Hepatic stellate cell (primary cell): ENCODE data around the gene PCK1.

Experiments
- DNase-seq: peaks from one replicate; pipeline ENCODE4 v3.0.0; 2011; ENCODE audit warnings: low spot score

The PCK1 gene

DNA sequence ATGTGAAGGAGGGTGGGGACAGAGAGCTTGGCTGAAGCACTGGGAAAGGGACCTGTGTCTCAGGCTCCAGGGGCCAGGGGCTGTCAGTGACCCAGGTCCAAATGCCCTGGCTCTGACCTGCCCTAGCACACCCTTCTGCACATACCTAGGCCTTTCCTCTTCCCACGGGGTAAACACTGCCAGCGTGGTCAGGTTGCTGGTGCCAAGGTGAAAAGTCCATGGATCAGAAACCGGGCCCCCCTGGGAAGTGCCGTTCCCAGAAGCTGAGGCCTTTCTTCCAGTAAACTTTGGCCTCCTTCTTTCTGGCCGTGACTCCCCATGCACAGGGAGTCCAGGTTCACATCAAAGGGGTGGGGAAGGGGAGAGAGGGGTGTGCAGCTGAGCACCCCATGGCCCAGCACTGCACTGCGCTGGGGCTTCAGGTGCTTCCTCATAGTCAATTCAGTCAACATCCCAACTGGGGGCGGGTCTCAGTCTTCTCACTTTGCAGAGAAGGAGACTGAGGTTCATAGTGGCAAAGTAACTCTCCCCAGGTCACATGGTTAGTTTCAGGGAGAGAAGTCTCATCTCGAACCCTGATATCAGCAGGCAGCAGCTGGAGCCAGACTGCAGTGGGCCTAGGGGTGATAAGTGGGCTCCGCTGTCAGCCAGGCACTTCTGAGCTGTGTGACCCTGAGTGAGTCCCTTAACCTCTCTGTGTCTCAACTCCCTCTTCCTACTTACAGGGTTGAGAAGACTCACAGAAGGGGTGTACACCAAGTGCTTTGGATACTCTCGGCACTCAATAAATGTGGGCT, 17.0 kb downstream of the PCK1 start:
- no peak for DNase-seq

GRCh38 chr20:57578476-57579165, 17.7 kb downstream of the PCK1 start:
- no peak for DNase-seq

- DNase-seq = no peak
These were observed 18.5 kb downstream of the PCK1 start for GRCh38 chr20:57579331-57579897.

GRCh38 chr20:57579898-57580447, 19.1 kb downstream of the PCK1 start:
- no peak for DNase-seq

DNA sequence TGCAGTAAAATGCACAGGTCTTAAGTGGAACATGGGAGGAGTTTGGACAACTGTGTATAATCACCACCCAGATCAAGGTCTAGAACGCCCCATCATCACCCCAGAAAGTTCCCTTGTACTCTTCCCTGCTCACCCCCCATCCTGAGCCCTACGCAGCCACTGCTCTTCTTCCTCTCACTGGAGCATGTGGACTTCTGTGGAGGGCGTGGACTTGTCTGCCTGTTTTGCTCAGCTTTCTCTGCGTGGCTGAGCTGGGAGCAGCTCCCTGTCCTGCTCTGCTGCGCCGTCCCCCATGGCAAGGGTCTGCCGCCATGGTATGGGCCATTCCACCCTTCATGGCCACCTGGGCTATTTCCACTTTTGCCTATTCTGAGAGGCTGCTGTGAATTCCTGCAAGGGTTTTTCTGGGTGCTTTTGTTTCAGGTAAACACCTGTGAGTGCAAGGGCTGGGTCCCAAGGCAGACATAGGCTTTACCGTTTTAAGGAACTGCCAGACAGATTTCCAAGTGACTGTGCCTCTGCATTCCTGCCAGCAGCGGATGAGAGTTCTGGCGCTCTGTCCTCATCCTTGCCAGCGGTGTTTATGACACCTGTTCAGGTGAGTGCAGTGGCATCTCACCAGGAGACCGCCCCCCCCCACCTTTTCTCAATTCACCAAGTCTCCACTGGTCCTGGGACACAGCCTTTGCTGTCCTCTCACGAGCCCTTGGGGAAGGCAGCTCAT, 19.7 kb downstream of the PCK1 start:
- no peak for DNase-seq

- no peak for DNase-seq
These were observed 20.5 kb downstream of the PCK1 start for GRCh38 chr20:57581202-57582028.

GRCh38 chr20:57582029-57582378, 21.1 kb downstream of the PCK1 start:
- no peak for DNase-seq

GRCh38 chr20:57582432-57583288, 21.8 kb downstream of the PCK1 start:
- no peak for DNase-seq

GRCh38 chr20:57583289-57584257, 22.7 kb downstream of the PCK1 start:
- DNase-seq = no peak

DNA sequence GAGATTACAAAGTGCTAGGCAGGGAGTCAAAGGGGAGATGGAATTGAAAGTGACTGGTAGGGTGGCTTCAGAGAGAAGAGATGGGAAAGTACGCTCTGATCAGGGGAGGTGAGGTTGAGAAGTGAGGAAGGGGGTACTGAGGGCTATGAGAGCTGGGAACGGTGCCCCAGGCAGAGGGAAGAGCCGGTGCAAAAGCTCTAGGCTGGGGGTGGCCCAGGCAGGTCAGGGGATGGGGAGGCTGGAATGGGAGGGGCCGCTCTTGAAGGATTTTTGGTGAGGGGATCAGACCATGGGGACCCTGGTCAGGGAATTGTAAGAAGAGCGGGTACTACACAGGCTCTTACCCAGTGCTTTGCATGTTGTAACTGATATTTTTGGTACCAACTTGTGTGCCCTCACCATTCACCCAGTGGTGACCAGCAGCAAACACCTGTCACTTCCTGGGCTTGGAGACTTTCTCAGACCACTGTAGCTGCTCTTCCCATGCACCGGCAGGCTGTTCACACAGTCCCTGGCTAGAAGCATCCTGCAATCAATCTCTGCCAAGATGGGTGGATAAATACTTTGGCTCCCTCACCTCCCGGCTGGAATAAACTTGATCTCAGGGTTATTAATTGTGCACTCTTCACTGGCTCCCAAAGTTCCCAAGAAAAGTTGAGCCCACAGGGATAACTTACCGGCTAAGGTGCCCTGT, 24.0 kb downstream of the PCK1 start:
- DNase-seq = no peak

DNA sequence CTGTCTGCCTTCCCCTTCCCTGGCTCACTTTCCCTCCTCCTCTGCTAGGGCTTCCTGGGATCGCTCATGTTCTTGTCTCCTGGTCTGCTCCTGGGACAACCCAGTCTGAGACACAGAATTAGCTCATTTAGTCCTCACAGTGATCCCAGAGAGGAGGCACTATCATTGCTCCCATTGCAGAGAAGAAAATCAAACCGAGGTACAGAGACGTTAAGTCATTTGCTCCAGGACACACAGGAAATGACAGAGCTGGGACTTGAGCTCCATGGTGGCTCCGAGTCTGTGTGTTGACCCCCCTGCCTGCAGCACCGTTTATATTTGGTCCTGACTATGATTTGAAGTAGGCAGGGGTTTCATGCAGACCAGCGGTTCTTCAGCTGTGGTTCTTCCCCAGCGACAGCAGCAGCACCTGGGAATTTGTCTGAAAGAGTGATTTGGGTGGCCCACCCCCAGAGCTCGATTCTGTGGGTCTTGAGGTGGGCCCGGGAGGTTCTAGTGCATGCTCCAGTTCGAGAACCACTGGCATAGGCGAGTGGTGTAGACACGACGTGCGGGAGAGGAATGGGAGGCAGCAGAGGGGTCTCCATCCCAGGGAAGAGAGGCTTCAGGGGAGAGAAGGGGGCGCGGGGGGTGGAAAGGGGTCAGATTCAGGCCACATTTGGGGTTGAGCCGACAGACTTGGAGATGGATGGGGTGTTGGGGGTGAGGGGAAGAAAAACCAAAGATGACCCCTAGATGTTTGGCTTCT, 24.7 kb downstream of the PCK1 start:
- DNase-seq = no peak

DNA sequence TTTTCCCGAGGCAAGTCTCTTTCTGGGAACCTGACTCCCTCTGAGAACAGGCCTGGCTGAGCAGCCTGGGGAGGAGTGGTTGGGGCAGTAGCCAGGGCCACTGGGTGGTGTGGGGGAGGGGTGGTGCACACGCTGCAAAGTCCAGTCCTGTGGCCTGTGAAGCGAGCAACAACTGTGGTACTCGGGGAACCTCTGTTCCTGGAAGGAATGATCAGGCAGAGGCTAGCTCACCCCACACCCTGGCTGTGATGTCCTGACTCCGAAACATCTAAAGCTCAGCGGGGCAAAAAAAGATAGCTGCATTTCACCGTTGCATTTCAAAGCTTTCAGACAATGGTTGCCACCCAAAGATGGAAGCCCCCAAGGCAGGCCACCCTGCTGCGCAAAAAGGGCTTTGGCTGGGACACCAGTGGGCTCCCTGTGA, 25.5 kb downstream of the PCK1 start:
- no peak for DNase-seq

DNA sequence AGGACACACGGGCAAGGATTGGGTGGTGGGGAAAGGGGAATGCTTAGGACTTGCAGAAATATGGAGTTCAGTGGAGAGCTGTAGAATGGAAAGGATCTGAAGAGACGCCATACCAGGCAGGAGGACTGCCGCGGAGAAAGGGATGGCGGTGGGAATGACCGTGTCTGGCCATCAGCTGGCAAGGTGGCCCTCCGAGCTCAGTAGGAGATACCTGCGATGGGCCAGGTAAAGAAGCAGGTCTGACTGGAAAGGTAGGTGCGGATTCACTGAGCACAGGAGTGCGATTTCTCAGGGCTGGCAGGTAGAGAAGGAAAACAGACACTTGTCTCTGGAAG, 26.0 kb downstream of the PCK1 start:
- no peak for DNase-seq

- DNase-seq = no peak
These were observed 26.5 kb downstream of the PCK1 start for GRCh38 chr20:57587278-57587988.

- no peak for DNase-seq
These were observed 27.1 kb downstream of the PCK1 start for GRCh38 chr20:57587989-57588377.

GRCh38 chr20:57588596-57588995, 27.7 kb downstream of the PCK1 start:
- DNase-seq = no peak

DNA sequence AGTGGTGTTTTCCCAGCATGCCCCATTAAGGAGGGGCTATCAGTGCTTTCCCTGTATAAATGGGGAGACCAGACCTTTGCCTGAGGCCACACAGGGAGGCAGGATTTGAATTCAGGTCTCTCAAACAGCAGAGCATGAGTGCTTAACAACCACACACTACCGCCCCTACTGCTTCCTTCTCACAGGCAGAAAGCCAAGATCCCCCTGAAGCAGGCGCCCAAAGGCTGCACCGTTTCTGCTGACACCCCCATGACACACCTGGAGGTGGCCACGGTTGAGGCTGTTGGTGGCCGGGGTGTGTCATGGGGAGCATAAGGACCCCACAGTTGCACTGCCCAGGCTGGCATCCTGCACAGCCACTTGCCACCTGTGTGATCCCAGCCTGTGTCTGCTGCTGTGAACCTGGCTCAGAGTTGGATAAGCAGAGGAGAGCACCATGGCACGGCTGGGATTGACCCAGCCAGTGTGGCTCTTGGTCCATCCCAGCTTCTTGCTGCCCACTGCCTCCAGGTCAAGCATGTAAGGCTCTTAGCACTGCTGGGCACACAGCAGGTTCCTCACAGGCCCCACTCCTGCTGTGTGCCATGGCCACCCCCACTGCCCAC, 28.3 kb downstream of the PCK1 start:
- no peak for DNase-seq
